Aorta (tissue), 5 donors: Measurements from ENCODE around the gene MYH16. TPM values are rescaled to one million over a fixed set of nuclear protein-coding genes. Genes with fewer than 3 reads are reported as not detected.
"Not testable (repeated sequence)": the region's sequence is repeated elsewhere in the genome, so short reads cannot be mapped to it uniquely, and the experiment has no call there.

Experiments used
- ATAC-seq: fragments of 200-7000 bp; cut with Tn5 transposase; one replicate; pipeline ENCODE4 v1.9.1; 2022; ENCODE audit warnings: moderate library complexity; ENCODE audit not compliant: low FRiP score
- DNase-seq, 2 donors: peaks; one replicate each; pipeline ENCODE4 v3.0.0-alpha.2; 2020
- H3K27ac ChIP-seq, 2 donors: one replicate each; pipeline ENCODE4 v1.5.1; 2013; ENCODE audit warnings: low read length in 2 of 2, mild to moderate bottlenecking in 2 of 2, moderate library complexity in 2 of 2, control low read depth in 1 of 2, inconsistent platforms in 1 of 2, low read depth in 1 of 2
- H3K27me3 ChIP-seq, 2 donors: one replicate each; pipeline ENCODE4 v1.6.1; 2013; ENCODE audit warnings: control low read depth in 1 of 2, low read length in 1 of 2, mild to moderate bottlenecking in 1 of 2, moderate library complexity in 1 of 2; ENCODE audit not compliant: insufficient read depth in 2 of 2, control insufficient read depth in 1 of 2
- H3K36me3 ChIP-seq, 2 donors: one replicate each; pipeline ENCODE4 v1.6.1; 2013; ENCODE audit warnings: control low read depth in 1 of 2, low read length in 1 of 2, mild to moderate bottlenecking in 1 of 2; ENCODE audit not compliant: insufficient read depth in 2 of 2, control insufficient read depth in 1 of 2
- H3K4me1 ChIP-seq, 2 donors: one replicate each; pipeline ENCODE4 v1.6.1; 2013; ENCODE audit warnings: low read length in 2 of 2, control low read depth in 1 of 2, mild to moderate bottlenecking in 1 of 2, moderate library complexity in 1 of 2; ENCODE audit not compliant: insufficient read depth in 2 of 2, control insufficient read depth in 1 of 2
- H3K4me3 ChIP-seq, 2 donors: one replicate each; pipeline ENCODE4 v1.5.1; 2013; ENCODE audit warnings: low read length in 2 of 2, control low read depth in 1 of 2, mild to moderate bottlenecking in 1 of 2
- H3K9me3 ChIP-seq: one replicate; pipeline ENCODE4 v1.6.1; 2013; ENCODE audit warnings: mild to moderate bottlenecking, low read length; ENCODE audit not compliant: control insufficient read depth
- WGBS, 2 donors: extraction: QIAGEN DNeasy Blood & Tissue Kit; methylation state at CpG; one replicate each; pipeline ENCODE4 v1.1.7; 2013; 5-methylcytosine and 5-hydroxymethylcytosine counted together
- intact Hi-C, 2 donors: fragments of 100-400 bp; cut with DNase I; formaldehyde crosslinking; loops; one replicate each; pipeline versions ENCODE4 v1.14.2 to v1.15.0; 2022
- long read RNA-seq, 2 donors: library from polyadenylated mRNA; unstranded; transcript quantifications; one replicate each; pipeline ENCODE4 v2.0.0, GENCODE V29; 2020 to 2021
- polyA plus RNA-seq, 2 donors: library from polyadenylated mRNA; stranded (reverse); fragments of 200-250 nt; gene quantifications; one replicate each; pipeline ENCODE4 v1.2.3, GENCODE V29; 2013
- total RNA-seq, 2 donors: library from RNA; stranded (reverse); fragmentation: NEBNext Ultra II Directional; extraction: Animal tissue kit (Norgen Biotek cat#: 25700); gene quantifications; one replicate each; pipeline ENCODE4 v1.2.1, GENCODE V29; 2021
- donor health status: healthy with polysubstance abuse.
- donor health status: Bipolar disorder and iron deficiency.
- donor health status: DM: no; HTN: no; CAD: no.
- donor health status: DM: no; HTN: no; CAD: no.
- donor health status: DM: yes; HTN: yes; CAD: no.

The MYH16 gene
- under 1 TPM in 1 of 2 donors, not detected in 1; 0.29 TPM for total RNA-seq
- not detected for polyA plus RNA-seq
- long read RNA-seq, donor 1, partial matches to known transcripts = 0 of 2 reads
- long read RNA-seq, donor 1, other reads (novel, unspliced or antisense) = 2 of 2 reads
- long read RNA-seq, donor 2, partial matches to known transcripts = 0 of 1 reads
- long read RNA-seq, donor 2, other reads (novel, unspliced or antisense) = 1 of 1 reads

DNA sequence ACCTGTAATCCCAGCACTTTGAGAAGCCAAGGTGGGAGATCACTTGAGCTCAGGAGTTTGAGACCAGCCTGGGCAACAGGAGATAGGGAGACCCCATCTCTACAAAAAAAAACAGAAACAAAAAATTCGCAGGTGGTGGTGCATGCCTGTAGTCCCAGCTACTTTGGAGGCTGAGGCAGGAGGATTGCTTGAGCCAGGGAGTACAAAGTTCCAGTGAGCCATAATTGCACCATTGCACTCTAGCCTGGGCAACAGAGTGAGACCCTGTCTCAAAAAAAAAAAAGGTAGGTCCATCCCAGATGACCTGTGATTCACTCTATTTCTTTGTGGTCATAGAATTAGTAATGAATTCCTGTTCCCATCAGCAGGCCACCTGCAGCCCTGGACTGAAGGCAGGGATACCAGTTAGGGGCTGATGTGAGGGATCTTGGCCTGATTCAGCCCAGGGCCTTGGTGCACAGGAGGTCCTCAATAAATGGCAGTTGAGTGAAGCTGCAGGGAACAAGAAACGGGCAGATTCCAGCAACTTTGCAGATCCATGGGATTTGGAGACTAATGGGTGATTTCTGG is at the start of gene MYH16:
MYH16 (plus strand) TSS at position 364 of the 570 bp plus-strand sequence.
- Histone ChIP-seq H3K4me3 (no peak within 1 kb of the TSS), H3K27ac (no peak within 1 kb of the TSS), H3K4me1 (no peaks in the 10 kb centered on the region), H3K9me3 (no peaks in the 10 kb centered on the region), H3K27me3 (no peaks in the 10 kb centered on the region), H3K36me3 (no peaks in the 10 kb centered on the region)
- DNase-seq = no peak
- 91 to 93% methylated on average over 2 of the region's 2 CpGs for WGBS, 2 donors
- intact Hi-C loops = no loop called here
- no peak for ATAC-seq

DNA sequence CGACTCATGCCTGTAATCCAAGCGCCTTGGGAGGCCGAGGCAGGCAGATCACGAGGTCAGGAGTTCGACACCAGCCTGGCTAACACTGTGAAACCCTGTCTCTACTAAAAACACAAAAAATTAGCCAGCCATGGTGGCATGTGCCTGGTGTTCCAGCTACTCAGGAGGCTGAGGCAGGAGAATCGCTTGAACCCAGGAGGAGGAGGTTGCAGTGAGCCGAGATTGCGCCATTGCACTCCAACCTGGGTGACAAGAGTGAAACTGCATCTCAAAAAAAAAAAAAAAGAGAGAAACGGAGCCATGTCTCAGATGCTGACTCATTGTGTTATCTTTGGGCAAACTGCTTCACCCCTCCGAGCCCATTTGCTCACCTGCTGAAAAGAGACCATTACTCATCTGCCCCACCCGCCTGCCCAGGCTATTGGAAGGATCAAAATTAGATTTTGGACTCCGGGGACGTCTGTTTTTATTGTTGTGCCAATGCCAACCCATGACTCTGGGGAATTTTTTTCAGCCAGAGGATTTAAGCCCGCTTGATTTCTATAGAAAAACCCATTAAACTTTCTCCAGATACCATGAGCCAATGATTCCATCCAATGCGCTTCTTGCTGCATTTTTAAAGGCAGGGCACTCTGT is 48.3 kb upstream of the MYH16 start:
- intact Hi-C loops = loop anchor here in 1 of 2 donors (10.0 kb wide), 1 partner anchor 180 kb away; no protein-coding TSS in a partner anchor
- H3K36me3 ChIP-seq, H3K4me3 ChIP-seq, H3K27me3 ChIP-seq, H3K4me1 ChIP-seq, H3K9me3 ChIP-seq: not testable (repeated sequence)
- DNase-seq (peak; percentile 72 to 81), ATAC-seq (peak; percentile 84)
- H3K27ac ChIP-seq = peak overlapping the region in 1 of 2 donors; percentile 70
- 31 to 35% methylated on average over 15 of the region's 15 CpGs for WGBS, 2 donors

DNA sequence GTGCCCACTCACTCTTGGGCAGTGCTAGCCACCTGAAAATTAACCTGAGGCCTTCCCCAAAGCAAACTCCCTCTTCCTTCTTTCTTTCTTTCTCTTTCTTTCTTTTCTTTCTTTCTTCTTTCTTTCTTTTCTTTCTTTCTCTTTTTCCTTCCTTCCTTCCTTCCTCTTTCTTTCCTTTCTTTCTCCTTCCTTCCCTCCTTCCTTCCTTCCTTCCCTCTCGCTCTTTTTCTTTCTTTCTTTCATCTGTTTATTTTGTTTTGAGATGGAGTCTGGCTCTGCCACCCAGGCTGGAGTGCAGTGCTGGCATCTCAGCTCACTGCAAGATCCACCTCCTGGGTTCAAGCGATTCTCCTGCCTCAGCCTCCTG is 47.8 kb upstream of the MYH16 start:
- 22 to 26% methylated on average over 2 of the region's 2 CpGs for WGBS, 2 donors

DNA sequence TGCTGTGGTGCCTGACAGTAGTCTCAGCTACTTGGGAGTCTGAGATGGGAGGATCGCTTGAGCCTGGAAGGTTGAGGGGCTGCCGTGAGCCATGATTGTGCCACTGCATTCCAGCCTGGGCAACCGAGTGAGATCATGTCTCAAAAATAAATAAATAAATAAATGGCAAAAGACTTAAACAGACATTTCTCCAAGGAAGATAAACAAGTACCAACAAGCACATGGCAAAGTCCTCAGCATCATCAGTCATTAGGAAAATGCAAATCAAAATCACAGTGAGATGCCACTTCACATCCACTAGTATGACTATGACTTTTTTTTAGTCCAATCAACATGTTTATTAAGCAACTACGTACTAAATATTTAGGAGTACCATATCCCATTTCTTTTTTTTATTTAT is 43.4 kb upstream of the MYH16 start:
- no peak overlapping the region for H3K27ac ChIP-seq
- ATAC-seq = no peak
- no peak for DNase-seq
- intact Hi-C loops = loop anchor here in 1 of 2 donors (10.0 kb wide), 1 partner anchor 184 kb away; no protein-coding TSS in a partner anchor
- H3K27me3 ChIP-seq = no peaks in the 10 kb centered on the region
- WGBS, 2 donors = 48 to 55% methylated on average over 4 of the region's 4 CpGs
- H3K9me3 ChIP-seq = no peaks in the 10 kb centered on the region
- no peaks in the 10 kb centered on the region for H3K4me1 ChIP-seq
- H3K4me3 ChIP-seq = no peak overlapping the region
- no peaks in the 10 kb centered on the region for H3K36me3 ChIP-seq

More for the DNA sequence above, 47.8 kb upstream of the MYH16 start:
- no peaks in the 10 kb centered on the region for H3K27me3 ChIP-seq
- no peak for ATAC-seq
- no peak overlapping the region for H3K4me3 ChIP-seq
- DNase-seq = no peak
- intact Hi-C loops = loop anchor here in 1 of 2 donors (10.0 kb wide), 1 partner anchor 180 kb away; no protein-coding TSS in a partner anchor
- no peaks in the 10 kb centered on the region for H3K9me3 ChIP-seq
- peak overlapping the region in 1 of 2 donors; percentile 69 for H3K27ac ChIP-seq
- H3K36me3 ChIP-seq = no peaks in the 10 kb centered on the region
- no peaks in the 10 kb centered on the region for H3K4me1 ChIP-seq

DNA sequence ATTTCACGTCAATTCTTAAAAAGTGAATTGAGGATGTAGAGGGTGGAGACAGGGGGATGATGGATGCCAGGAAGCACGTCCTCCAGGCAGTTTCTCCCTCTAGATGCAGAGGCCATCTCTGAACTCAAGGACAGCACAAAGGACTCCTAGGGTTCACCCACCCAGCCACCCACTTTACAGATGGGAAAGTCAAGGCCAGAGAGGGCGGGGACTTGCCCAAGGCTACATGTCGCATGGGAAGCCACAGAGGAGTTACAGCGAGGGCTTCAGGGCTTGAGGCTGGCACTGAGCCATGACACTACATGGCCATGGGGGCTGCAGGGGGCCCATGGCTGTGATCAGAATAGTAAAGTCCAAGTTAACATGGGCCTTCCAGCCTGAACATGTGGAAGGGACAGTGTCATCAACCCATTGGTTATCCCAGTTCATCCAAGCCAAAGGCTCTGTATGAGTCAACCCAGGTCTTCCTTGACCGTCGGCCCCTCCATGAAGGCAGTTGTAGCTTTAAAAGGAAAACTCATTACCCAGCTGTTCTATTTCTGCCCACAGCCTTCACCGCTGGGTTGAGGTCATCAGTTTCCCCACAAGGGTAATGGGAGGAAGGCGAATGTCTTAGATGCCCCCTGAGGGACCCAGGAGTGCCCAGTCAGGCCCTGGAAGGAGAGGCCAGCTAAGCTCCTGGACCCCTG is 40.4 kb upstream of the MYH16 start:
- DNase-seq = no peak
- no peak for ATAC-seq
- H3K4me1 ChIP-seq = no peaks in the 10 kb centered on the region

DNA sequence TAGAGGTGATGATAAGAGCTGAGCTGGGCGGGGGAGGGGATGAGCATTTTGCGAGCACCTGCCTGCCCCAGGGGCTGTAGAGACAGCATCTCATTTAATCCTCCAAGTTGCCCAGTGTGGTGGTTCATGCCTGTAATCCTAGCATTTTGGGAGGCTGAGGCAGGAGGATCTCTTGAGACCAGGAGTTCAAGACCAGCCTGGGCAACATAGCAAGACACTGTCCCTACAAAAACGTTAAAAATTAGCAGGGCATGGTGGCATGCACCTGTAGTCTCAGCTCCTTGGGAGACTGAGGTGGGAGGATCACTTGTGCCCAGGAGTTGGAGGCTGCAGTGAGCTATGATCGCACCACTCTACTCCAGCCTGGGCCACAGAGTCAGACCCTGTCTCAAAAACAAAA is 39.7 kb upstream of the MYH16 start:
- DNase-seq, H3K36me3 ChIP-seq, ATAC-seq, H3K27ac ChIP-seq, H3K9me3 ChIP-seq, H3K27me3 ChIP-seq, H3K4me3 ChIP-seq, intact Hi-C loops, H3K4me1 ChIP-seq: not testable (repeated sequence)
- 92 to 98% methylated on average over 4 of the region's 4 CpGs for WGBS, 2 donors

More for the DNA sequence above, 40.4 kb upstream of the MYH16 start:
- Histone ChIP-seq H3K36me3 (no peaks in the 10 kb centered on the region), H3K9me3 (no peaks in the 10 kb centered on the region), H3K4me3 (no peak overlapping the region), H3K27ac (no peak overlapping the region), H3K27me3 (no peaks in the 10 kb centered on the region)
- 75 to 78% methylated on average over 9 of the region's 9 CpGs for WGBS, 2 donors
- intact Hi-C loops = no loop called here

DNA sequence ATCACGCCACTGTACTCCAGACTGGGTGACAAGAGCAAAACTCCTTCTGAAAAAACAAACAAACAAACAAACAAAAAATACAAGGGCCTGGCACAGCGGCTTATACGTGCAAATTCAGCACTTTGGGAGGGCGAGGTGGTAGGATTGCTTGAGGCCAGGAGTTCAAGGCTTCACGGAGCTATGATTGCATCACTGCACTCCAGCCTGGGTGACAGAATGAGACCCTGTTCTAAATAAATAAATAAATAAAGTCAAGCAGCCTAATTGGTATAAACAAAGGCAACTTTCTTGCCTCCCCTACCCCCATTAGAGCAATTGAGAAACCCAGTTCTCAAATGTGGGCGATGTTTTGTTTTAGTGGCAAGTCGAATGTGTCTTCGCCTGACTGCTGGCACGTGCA is 38.5 kb upstream of the MYH16 start:
- Histone ChIP-seq H3K27ac (no peak overlapping the region), H3K4me3 (no peak overlapping the region), H3K27me3 (no peaks in the 10 kb centered on the region), H3K9me3 (no peaks in the 10 kb centered on the region), H3K4me1 (no peaks in the 10 kb centered on the region), H3K36me3 (no peaks in the 10 kb centered on the region)
- WGBS, 2 donors = 92 to 93% methylated on average over 9 of the region's 9 CpGs
- intact Hi-C loops = no loop called here
- no peak for DNase-seq
- ATAC-seq = no peak

DNA sequence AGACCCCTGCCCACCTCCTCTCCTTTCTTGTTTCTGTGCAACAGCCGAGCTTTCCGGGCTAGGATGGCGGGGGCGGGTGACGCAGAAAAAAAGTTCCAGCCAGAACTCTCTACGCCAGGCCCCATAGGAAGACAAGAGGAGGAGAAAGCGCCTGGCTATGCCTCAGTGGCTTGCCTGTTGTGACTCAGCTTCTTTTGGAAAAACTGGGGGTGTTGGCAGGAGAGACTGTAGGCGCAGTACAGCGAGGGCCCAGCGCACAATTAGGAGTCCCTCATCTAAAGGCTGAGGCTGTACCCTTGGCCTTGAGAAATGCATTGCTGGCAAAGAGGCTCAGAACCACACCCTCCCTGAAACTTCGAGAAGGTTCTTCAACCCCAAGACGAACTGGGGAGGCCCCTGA is 36.7 kb upstream of the MYH16 start:
- ATAC-seq = no peak
- no peak for DNase-seq
- intact Hi-C loops = no loop called here
- no peak overlapping the region for H3K27ac ChIP-seq
- H3K4me1 ChIP-seq = no peaks in the 10 kb centered on the region
- 88 to 94% methylated on average over 12 of the region's 12 CpGs for WGBS, 2 donors
- no peaks in the 10 kb centered on the region for H3K27me3 ChIP-seq
- H3K9me3 ChIP-seq = no peaks in the 10 kb centered on the region
- no peak overlapping the region for H3K4me3 ChIP-seq
- no peaks in the 10 kb centered on the region for H3K36me3 ChIP-seq
